ENCODE data around the gene UTP11. TPM values are rescaled to one million over a fixed set of nuclear protein-coding genes. Genes with fewer than 3 reads are reported as not detected.
"Not testable (repeated sequence)": the region's sequence is repeated elsewhere in the genome, so short reads cannot be mapped to it uniquely, and the experiment has no call there.

UTP11 gene
- total RNA-seq, 1 donor from 2014 or later: 39.6 TPM

DNA sequence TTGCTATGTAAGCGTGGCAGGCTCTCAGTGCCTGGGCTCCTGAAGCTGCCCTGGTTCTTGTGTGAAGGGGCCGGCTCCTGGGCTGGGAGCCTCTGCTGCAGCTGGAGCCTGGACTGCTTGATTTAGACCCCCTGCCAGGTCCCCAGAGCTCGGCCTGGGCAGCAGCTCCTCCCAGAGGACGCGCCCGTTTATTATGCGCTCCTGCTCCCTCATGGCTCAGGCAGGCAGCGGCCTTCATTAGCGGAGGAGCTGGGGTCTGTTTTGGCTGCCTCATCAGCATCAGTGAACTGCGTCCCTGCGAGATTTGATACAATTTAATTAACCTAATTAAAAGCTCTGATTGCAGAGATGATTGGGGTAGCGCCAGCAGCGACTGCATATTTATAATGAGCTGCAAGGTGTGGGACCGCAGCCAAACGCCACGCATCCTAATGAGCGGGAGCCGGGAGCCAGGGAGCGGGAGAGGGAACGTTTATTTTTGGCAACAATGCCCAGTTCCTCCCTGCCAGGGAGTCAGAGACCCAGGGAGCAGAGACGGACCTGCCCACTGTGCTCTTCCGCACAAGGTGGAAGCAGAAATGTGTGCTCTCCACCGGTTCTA is 16.6 kb downstream of the UTP11 start:
- Histone ChIP-seq H3K27ac (replicated peaks) (peak overlapping the region; percentile 79), H3K27me3 (ENCODE audit: low read depth) (no peaks in the 10 kb centered on the region), H3K4me3 (peak overlapping the region; percentile 29), H3K9me3 (replicated peaks) (no peaks in the 10 kb centered on the region), H3K36me3 (peaks cover 21% of the 10 kb centered on the region), H3K4me1 (peaks cover 34% of the 10 kb centered on the region)
- intact Hi-C loops (cut with micrococcal nuclease): no loop called here
- DNase-seq: no peak
- no peak for TF ChIP-seq CTCF (IDR thresholded peaks at IDR 0.05; ENCODE audit: borderline replicate concordance)

DNA sequence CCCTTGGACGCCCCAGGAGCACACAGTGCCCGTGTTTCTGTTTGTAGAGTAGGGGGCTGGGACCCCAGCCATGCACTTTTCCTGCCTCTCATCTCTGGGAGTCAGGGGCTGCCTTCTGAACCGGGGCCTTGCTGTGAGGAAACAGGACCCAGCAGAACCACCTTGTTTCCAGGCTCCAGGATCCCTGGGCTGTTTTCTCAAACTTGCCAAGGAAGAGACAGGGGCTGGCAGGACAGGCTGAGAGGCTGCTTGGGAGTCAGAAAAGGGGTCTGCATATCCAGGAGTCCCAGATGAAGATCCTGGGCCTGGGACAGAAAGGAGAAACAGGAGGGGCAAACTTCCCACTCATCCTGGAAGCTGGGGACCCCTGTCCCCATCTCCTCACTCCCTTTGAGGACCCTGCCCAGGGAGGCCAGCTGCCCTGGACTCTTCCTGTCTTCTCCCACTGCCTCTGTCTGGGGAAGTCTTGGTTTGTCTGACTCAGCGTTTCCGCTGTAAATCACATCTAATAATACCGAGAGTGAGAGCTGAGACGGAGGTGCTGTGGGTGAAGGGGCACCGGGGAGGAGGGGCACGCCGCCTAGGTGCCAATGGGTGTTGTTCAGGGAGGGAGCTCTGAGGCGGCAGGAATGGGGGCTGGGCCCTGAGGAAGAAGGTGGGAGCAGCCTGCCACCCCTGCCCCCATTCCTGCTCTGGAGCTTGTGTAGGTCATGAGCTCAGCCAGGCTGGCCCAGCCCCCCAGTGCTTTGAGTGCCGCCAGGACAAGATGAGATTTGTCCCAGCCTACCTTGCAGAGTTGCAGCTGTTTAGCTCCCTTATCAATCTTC is 17.4 kb downstream of the UTP11 start:
- TF ChIP-seq CTCF (IDR thresholded peaks at IDR 0.05; ENCODE audit: borderline replicate concordance): no peak
- DNase-seq: peak; percentile 51
- peaks cover 34% of the 10 kb centered on the region for H3K4me1 ChIP-seq
- no peaks in the 10 kb centered on the region for H3K27me3 ChIP-seq (ENCODE audit: low read depth)
- H3K36me3 ChIP-seq: peaks cover 16% of the 10 kb centered on the region
- peak overlapping the region; percentile 79 for H3K27ac ChIP-seq (replicated peaks)
- intact Hi-C loops (cut with micrococcal nuclease): no loop called here
- no peaks in the 10 kb centered on the region for H3K9me3 ChIP-seq (replicated peaks)
- peak overlapping the region; percentile 29 for H3K4me3 ChIP-seq

- DNase-seq: no peak
Measured at GRCh38 chr1:38030596-38031512, 18.3 kb downstream of the UTP11 start.

GRCh38 chr1:38031513-38031866 is 19.0 kb downstream of the UTP11 start:
- no peaks in the 10 kb centered on the region for H3K9me3 ChIP-seq (replicated peaks)
- no peaks in the 10 kb centered on the region for H3K27me3 ChIP-seq (ENCODE audit: low read depth)
- no peak overlapping the region for H3K27ac ChIP-seq (replicated peaks)
- no peak overlapping the region for H3K4me3 ChIP-seq
- TF ChIP-seq CTCF (IDR thresholded peaks at IDR 0.05; ENCODE audit: borderline replicate concordance): no peak
- H3K36me3 ChIP-seq: no peaks in the 10 kb centered on the region
- intact Hi-C loops (cut with micrococcal nuclease): no loop called here
- DNase-seq: no peak
- peaks cover 34% of the 10 kb centered on the region for H3K4me1 ChIP-seq

More at GRCh38 chr1:38030596-38031512, 18.3 kb downstream of the UTP11 start:
- Histone ChIP-seq H3K27ac (replicated peaks) (peak overlapping the region; percentile 79), H3K4me1 (peaks cover 34% of the 10 kb centered on the region), H3K9me3 (replicated peaks) (no peaks in the 10 kb centered on the region), H3K27me3 (ENCODE audit: low read depth) (no peaks in the 10 kb centered on the region), H3K4me3 (no peak overlapping the region), H3K36me3 (peaks cover 6% of the 10 kb centered on the region)
- TF ChIP-seq CTCF (IDR thresholded peaks at IDR 0.05; ENCODE audit: borderline replicate concordance): no peak
- intact Hi-C loops (cut with micrococcal nuclease): no loop called here

DNA sequence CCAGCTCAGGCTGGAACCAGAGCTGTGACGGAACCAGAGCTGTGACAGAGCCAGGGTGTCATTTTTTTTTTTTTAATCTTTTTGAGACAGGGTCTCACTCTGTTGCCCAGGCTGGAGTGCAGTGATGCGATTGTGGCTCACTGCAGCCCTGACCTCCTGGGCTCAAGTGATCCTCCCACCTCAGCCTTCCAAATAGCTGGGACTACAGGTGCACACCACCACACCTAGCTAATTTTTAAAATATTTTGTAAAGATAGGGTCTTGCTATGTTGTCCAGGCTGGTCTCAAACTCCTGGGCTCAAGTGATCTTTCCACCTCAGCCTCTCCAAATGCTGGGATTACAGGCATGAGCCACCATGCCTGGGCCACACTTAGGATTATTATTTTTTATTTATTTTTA is 20.5 kb downstream of the UTP11 start:
- H3K4me3 ChIP-seq; H3K9me3 ChIP-seq (replicated peaks); H3K36me3 ChIP-seq; H3K27me3 ChIP-seq (ENCODE audit: low read depth); H3K27ac ChIP-seq (replicated peaks); DNase-seq; intact Hi-C loops (cut with micrococcal nuclease): not testable (repeated sequence)
- H3K4me1 ChIP-seq: peaks cover 34% of the 10 kb centered on the region
